GM10266 (cell line): ENCODE data around the gene SIN3B.

Source experiments
- DNase-seq: peaks from one replicate; pipeline ENCODE4 v3.0.0; 2012; ENCODE audit errors: extremely low spot score
- TF ChIP-seq, protein P1 (sequence below): IDR thresholded peaks from 2 replicates; pipeline ENCODE4 v1.5.1; 2012; ENCODE audit warnings: mild to moderate bottlenecking, low read depth; ENCODE audit not compliant: control insufficient read depth, insufficient read depth; ENCODE audit errors: missing control alignments

Gene SIN3B

DNA sequence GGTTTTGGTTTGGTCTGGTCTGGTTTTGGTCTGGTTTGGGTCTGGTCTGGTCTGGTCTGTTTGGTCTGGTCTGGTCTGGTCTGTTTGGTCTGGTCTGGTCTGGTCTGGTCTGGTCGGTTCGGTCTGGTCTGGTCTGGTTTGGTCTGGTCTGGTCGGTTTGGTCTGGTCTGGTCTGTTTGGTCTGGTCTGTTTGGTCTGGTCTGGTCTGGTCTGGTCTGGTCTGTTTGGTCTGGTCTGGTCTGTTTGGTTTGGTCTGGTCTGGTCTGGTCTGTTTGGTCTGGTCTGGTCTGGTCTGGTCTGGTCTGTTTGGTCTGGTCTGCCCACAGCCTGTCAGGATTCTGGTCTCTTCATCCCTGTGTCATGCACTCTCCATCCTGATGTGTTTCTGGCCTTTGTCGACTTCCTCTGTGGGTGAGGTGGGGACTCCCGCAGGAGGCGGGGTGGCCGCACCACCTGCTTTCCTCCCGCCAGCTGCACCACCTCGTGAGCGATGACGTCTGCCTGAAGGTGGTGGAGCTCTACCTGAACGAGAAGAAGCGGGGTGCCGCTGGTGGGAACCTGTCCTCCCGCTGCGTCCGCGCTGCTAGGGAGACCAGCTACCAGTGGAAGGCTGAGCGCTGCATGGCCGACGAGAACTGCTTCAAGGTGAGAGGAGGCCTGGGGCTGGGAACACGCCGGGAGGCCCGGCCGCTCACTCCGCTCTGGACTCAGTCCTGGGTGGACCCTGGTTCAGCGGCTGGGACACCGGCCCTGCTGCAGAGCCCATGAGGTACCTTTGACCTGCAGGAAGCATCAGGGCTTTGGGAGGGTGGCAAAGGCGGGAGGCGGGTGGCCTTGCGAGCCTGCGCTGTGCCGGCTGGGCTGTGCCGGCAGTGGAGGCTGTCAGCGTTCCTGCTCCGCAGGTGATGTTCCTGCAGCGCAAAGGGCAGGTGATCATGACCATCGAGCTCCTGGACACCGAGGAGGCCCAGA lies 46.7 kb downstream of the SIN3B start:
- TF ChIP-seq, protein P1, sequence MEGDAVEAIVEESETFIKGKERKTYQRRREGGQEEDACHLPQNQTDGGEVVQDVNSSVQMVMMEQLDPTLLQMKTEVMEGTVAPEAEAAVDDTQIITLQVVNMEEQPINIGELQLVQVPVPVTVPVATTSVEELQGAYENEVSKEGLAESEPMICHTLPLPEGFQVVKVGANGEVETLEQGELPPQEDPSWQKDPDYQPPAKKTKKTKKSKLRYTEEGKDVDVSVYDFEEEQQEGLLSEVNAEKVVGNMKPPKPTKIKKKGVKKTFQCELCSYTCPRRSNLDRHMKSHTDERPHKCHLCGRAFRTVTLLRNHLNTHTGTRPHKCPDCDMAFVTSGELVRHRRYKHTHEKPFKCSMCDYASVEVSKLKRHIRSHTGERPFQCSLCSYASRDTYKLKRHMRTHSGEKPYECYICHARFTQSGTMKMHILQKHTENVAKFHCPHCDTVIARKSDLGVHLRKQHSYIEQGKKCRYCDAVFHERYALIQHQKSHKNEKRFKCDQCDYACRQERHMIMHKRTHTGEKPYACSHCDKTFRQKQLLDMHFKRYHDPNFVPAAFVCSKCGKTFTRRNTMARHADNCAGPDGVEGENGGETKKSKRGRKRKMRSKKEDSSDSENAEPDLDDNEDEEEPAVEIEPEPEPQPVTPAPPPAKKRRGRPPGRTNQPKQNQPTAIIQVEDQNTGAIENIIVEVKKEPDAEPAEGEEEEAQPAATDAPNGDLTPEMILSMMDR, result no peak

DNA sequence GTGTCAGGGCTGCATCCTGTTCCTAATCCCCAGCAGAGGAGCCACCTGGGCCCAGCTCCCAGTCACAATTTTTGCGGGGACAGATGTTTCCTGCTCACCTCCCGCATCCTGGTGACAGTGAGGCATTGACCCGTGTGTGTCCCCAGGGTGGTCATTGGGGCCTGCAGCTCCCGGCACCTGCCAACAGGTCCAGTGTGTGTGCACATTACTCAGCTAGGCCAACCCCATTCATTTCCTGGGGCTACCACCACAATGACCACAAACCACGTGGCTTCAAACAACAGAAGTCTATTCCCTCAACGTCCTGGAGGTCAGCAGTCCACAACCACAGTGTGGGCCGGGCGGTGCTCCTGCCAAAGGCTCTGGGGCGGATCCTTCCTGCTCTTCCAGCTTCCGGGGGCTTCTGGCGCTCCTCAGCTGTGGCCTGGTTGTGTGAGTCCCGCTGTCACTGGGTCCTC lies 47.7 kb downstream of the SIN3B start:
- TF ChIP-seq, protein P1, result no peak
- no peak for DNase-seq

More for the DNA sequence above, 46.7 kb downstream of the SIN3B start:
- DNase-seq, result no peak

DNA sequence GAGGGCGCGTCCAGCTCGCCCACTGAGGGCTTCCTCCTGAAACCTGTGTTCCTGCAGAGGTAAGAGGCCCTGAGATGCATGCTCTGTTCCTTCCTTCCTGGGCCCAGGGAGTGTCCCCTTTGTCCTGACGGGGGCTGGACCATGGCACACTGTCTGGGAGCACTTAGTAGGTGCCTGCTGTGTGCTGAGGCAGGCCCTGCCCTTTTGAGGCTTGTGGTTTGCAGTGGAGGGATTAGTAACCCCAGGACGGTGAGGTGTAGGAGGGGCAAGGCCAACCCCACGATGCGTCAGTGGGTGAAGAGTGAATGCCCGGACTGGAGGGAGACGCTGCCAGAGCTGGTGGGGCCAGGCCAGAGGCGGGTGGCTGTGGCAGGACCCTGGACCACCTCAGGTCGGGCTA lies 48.4 kb downstream of the SIN3B start:
- TF ChIP-seq, protein P1, result no peak
- DNase-seq, result no peak

DNA sequence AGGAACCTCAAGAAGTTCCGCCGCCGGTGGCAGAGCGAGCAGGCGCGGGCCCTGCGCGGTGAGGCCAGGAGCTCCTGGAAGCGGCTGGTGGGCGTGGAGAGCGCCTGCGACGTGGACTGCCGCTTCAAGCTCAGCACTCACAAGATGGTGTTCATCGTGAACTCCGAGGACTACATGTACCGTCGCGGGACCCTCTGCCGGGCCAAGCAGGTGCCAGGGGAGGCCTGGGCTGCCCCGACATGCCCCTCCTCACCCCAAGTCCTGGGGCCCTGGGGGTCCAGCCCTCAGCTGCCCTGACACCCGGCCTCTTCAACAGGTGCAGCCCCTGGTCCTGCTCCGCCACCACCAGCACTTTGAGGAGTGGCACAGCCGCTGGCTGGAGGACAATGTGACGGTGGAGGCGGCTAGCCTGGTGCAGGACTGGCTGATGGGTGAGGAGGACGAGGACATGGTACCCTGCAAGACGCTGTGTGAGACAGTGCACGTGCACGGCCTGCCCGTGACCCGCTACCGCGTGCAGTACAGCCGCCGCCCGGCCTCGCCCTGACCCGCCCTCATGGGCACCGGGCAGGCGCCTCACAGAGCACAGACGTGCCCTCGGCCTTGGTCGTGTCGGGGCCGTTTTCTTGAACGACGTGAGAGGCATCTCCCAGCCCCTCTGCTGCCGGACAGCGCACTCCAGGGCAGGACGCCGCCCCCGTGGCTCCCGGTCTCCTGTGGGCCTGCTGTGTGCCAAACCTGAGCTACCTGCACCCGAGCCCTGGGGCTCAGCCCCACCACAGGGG lies 49.2 kb downstream of the SIN3B start:
- DNase-seq, result no peak
- TF ChIP-seq, protein P1, result no peak

DNA sequence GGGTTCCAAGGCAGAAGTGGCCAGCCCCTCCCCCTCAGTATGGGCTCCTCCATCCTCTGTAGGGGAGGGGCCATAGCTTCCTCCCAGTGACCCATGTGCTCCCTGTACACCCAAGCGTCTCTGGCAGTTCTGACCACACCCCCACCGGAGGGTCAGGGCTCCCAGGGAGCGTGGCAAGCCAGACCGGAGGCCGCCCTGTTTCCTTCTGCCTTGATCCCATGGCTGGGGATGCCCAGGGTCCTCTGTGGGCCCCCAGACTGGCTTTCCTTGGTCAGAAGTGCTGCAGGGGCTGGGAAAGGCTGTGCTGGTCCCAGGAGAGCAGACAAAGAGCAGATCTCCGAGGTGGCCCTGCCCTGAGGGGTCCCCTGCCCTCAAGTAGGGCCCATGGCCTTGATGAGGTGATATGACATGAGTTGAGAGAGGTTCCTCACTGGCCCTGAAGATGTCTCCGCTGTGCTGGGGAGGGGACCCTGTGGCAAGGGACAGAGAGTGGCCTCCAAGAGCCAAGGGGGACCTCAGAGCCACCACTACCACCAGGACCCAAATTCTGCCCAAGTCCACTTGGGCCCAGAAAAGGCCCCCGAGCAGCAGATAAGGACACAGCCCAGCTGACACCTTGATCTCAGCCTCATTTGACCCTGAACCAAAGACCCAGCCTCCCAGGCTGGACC lies 51.8 kb downstream of the SIN3B start:
- TF ChIP-seq, protein P1, result no peak
- no peak for DNase-seq

DNA sequence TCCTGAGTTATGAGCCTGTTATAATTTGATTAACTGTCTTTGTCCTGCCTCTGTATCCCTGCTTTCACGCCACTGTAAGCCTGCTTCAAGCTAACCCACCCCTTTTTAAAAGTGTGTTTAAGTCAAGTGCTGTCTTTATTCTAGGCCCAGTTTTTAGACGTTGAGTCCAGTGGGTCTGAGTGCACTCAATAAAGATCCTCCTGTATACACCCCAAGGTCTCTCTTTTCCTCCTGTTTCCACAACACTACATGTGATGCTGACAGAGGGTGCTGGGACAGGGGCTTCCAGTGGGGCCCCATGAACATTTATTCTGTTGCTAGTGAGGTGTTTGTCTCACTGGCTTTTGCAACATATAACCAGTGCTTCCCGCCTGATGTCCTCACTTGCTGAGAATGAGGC lies 52.9 kb downstream of the SIN3B start:
- DNase-seq, result no peak
- TF ChIP-seq, protein P1, result no peak
